GM21737 (cell line): ENCODE measurements around the gene CDK1.
A peak's percentile ranks its signal among the peaks of the same experiment; 100 is the strongest.
"Not testable (repeated sequence)": the region's sequence is repeated elsewhere in the genome, so short reads cannot be mapped to it uniquely, and the experiment has no call there.

Experiments
- ATAC-seq: cut with Tn5 transposase; IDR thresholded peaks from one replicate; pipeline ENCODE4 v1.9.1; 2021; ENCODE audit warnings: mild to moderate bottlenecking, moderate library complexity; ENCODE audit not compliant: unreplicated experiment

CDK1 gene

DNA sequence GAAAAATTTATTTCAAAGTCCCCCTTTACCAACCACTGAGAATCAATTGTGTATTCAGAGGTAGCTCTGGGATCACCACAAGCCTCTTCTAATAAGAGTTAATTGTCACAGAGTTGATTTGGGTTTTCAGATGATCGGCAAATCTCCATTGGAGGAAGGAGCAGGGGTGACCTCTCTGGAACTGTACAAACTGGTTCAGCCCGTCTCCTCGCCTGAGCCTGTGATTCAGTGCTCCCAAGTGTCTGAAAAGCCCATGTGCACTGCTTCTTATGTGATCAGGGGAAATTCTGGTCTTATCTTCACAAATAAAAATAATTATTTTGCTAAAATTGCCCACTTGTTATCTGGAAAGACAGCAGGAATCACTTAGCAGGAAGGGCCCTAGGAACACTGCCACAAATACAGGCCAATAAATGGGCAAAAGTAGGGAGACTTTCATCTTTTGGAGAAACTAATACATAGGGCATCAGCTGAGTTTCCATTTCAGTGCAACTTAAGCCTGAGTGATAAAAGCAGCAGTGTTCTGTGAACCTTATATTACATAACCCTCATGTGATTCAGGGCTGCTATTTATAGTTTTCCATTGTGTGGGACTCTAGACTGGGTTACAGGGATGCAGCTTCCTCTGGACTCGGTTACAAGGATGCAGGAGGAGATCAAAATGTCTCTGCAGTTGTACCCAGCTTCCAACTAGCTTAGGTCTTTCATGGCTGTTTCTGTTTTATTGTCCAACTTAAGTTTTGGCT is 32.3 kb downstream of the CDK1 start:
- ATAC-seq, result no peak

DNA sequence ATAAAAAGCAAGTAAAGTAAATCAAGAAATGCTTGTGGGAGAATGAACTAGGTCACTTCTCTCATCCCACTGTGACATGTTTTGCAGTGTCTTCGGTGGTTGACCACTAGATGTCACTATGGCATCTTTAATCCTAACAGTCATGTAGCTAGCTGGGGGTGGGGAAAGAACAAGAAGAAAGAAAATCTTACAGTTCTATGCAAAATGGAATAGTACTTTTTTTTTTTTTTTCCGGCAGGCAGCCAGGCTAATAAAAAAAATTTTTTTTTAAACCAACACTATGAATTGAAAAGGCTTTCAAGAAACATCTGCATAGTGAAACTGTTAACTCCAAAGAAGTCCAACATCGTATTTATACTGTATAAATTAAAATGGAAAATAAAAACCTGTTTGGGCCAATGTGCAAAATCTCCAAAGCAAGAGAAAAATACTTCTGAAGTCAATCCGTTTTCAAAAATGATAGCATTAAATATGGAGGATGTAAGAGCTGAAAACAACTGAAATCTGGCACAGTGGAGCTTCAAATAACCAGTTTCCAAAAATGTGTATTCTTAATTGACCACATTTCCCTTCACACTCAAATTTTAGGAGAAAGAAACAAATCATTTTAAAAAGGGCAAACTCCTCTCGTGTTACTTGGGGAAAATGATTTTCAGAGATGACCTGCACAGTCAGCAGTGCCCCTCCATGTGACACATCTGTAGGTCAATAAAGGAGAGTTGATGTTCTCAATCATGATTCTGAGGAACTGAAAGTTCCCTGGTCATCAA is 38.5 kb downstream of the CDK1 start:
- ATAC-seq, result peak; percentile 73

DNA sequence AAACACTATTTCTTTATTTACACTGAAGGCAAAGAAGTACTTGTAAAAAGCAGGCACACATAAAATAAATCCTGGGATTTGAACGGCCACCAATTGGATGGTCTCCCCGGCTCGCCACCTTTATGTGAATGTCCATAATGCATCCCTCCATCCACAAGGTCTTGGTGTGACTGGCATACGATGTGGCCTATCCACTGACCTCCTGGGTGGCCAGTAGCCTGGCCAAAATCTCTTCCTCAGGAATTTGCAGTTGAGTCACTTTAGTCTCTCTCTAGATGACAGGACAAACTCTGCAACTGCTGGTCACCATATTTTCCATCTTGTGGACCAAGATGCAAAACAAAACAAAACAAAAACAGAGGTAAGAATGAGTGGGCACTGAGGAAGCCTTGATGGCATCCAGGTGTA is 39.1 kb downstream of the CDK1 start:
- ATAC-seq, result no peak

DNA sequence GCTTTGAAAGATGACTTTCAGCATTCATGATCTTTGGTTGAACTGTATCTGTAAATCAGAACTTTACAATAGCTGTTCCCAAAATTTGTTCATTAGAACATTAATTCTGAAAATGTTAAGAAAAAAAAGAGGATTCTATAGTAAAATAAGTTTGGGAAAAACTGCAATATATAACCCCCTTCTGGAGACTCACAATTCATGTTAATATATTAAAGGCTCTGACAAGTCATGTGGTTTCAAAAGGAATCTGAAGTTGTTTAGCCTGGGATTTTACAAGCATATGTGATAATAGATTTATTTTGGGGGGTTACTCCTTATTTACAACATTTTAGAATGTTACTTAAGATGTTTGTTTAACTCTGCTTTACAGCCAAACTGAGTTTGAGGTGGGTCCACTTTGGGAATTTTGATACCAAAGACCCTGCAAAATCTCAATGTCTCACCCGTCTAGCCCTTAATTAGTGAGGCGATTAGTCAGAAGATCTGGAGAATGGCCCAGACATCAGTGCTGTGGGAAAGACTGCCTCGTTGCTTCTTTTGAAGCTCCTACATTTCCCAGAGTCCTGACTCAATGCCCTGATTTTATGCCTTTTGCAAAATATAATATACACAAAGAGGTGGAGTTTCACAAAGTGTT is 40.0 kb downstream of the CDK1 start:
- ATAC-seq, result no peak

DNA sequence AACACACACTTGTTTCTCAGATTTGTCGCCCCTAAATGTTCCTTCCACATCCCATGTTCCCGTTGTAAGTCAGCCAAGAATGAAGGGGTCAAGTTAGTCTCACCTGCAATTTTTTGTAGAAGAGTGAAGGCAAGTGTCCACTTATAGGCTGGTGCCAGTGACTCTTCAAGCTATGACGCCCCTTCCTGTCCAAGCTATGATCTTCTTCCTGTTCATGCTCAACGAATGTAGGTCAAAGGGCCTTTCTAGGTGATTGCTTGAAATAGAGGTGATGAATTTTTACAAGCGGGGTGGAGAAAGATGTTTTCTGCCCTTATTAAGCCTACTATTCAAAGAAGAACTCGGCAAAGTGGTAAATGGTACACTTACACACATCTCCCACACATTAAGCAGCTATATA is 41.0 kb downstream of the CDK1 start:
- no peak for ATAC-seq

DNA sequence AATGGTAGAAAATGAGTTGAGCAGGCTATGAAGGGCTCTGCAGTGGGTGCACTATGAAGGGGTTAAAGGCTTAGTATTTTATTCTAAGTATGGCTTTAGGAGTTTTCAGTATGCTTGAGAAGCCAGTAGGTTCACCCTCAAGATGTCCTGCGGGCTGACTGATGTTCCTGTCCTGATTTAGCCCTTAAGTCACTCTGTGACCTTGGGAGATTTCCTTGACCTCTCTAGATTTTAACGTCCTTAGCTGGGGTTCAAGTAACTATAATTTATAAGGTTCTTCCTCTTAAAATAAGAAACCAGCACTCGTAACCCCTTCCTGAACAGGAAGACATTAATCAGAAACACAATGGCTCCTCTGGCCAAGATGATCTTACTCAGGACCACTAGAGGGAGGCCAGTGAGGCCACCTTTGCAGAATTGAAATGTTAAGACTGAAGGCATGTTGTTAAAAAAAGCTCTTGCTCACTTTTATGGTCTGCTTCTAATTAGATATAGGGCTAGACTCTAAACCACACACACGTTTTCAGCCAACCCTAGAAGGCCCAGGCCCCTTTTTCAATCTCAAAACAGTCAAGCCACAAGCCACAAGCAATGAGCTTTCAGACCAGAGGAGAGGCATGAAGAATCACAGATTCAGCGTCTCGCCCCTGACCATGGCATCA is 41.9 kb downstream of the CDK1 start:
- ATAC-seq, result no peak

DNA sequence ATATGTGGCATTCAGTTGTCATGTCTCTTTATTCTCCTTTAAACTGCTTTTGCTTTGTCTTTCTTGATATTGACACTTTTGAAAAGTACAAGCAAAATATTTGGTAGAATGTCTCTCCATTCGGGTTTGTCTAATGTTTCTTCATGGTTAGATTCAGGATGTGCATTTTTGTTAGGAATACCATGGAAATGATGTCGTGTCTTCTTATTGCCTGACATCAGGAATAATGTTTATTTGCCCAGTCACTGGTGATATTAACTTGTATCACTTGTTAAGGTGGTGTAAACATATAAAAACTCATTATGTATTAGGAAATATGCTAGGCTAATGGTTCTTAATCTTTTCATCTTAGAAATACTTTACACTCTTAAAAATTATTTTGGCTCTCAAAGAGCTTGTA is 43.4 kb downstream of the CDK1 start:
- ATAC-seq, result no peak

DNA sequence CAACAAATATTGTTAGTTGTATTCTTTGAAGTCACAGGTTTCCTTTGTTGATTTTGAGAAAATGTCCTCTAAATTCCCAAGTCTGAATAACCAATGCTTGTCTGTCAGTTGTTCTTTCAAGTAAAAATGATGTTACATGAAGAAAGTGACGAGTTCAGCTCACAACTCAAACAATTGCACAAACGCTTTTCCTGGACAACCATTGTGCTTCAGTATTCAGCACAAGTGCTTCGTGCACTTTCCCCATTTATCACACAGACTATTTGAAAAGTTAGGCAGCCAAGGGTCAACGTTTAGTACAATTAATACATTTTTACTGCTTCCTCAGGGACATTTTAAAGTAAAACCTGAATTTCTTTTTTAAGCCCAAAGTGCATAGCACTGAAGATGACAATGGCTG is 44.5 kb downstream of the CDK1 start:
- no peak for ATAC-seq

DNA sequence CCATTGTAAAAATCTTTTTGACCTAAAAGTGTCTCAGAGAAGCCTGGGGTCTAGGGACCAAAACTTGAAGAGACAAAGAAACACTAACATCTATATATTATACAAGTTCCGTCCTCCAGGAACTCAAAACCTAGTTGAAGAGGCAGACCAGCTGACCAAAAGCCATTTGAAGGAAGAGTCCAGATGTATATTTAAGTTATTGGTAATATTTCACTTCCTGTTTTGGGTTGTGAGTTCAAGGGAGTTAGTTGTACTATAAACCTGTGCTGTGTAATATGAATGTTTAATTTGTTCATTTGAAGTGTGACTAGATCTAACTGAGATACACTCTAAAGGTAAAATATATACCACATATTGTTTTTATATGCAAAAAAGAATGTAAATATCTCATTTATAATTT is 45.0 kb downstream of the CDK1 start:
- no peak for ATAC-seq

DNA sequence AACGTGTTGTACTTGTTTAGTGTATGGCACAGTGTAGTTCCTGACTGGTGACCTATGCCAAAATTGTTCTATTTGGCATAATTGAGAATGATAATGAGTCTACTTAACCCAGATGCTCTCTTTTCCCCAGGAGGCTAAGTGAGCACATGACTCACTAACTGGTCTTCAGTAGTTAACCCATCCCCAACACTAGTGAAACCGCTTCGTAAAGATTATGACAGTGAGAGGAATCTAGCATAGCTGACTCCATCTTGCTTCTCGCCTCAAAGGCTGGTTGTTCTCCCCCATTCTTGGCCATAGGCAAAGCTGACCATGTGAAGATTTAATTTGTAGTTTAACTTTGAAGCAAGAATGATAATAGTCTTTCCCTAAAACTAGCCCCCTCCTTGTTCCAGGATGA is 47.2 kb downstream of the CDK1 start:
- ATAC-seq, result no peak

DNA sequence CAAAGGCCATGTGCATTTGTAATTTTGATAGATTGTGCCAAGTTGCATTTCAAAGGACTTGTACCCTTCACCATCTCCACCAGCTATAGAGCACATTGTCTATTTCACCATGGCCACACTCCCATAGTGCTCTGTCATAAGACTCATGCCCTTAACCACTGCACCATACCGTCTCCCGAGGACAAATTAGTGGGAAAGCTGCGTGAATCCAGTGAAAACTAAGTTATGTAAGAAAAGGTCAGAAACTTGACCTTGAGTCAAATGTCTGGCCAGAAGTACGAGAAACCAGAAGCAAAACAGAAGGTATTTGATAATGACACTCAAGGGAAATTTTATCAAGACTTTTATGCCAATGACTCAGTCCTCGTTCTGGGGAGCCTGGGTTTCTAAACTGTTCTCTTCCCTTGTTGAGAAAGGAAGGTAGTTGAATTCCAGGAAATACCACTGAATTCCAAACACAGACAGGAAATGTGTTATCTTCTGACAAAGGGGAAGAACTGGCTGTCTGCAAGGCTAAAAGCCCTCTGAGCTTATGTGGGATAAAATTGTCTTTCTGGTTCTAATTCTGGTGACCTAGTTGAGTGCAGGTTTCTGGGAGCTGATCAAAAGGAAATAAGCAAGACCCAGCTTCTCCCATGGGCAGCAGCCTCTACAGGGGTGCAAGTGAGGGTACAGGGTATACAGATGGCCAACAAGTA is 49.7 kb downstream of the CDK1 start:
- ATAC-seq, result no peak

DNA sequence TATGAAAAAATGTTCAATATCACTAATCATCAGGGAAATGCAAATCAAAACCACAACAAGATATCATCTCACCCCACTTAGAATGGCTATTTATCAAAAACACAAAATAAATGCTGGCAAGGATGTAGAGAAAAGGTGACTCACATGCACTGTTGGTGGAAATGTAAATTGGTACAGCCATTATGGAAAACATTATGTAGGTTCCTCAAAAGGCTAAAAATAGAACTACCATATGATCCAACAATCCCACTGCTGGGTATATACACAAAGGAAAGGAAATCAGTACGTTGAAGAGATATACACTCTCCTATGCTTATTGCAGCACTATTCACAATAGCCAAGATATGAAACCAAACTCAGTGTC is 50.2 kb downstream of the CDK1 start:
- no peak for ATAC-seq

DNA sequence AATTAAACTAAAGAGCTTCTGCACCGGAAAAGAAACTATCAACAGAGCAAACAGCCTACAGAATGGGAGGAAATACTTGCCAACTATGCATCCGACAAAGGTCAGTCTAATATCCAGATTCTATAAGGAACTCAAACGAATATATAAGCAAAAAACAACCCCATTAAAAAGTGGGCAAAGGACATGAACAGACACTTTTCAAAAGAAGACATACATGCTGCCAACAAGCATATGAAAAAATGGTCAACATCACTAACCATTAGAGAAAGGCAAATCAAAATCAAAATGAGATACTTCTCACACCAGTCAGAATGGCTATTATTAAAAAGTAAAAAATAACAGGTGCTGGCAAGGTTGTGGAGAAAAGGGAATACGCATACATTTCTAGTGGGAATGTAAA is 53.9 kb downstream of the CDK1 start:
- not testable (repeated sequence) for ATAC-seq

DNA sequence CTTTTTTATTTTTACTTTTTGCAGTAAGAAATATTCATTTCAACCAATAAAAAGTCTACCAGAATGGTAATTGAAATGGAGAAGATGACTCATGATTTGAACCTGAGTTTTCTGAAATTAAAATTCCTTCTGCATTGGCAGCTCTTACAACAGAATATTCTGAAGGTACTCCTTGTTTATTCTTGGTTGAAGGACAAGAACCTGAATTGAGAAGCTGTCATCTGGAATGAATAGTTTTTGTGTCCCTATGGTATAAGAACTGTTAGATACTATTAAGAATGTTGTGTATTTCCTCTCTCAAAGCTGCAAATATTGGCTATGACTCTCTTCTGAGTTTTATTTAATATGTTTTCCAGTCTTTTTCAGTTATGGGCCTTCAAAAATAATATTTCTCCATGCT is 56.1 kb downstream of the CDK1 start:
- ATAC-seq, result no peak

DNA sequence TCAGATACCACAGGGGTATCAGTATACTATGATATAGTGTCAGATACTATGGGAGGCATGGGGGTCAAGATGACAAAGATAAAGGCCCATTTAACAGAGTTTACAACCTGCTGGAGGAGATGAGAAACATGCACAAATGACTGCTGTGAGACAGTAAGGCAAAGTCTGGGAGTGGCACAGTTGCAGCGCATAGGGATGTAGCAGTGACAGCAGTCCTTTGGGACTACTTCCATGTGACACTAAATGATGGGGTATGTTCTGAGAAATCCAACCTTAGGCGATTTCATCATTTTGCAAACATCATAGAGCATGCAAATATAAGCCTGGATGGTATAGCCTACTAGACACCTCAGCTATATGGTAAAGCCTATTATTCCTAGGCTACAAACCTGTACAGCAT is 56.8 kb downstream of the CDK1 start:
- no peak for ATAC-seq

DNA sequence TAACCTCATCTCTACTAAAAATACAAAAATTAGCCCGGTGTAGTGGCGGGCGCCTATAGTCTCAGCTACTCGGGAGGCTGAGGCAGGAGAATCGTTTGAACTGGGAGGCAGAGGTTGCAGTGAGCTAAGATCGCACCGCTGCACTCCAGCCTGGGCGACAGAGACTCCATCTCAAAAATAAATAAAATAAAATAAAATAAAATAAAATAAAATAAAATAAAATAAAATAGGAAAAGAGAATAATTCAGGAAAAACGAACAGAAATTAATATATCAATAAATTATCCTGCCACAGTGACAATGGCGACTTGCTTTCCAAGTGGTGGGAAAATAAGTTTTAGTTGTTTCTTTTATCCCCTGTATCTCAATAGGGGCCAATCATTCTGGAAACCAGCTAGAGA is 62.9 kb downstream of the CDK1 start:
- ATAC-seq, result not testable (repeated sequence)

DNA sequence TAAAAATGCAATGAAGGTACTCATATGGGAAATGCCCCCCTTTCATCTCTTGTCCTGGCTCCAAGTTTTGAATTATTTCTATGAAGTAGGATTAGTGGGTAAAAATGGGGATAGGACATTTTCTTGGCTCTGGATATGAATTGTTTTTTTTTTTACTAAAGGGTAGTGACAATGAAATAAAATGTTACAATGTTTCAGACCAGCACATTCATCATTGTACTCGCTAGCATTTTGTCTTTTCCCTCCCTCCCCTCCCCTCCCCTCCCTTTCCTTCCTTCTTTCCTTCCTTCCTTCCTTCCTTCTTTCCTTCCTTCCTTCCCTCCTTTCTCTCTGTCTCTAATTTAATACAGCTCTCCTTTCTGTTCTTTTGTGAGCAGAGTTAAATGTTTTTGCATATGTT is 64.4 kb downstream of the CDK1 start:
- ATAC-seq, result no peak
